Tibial nerve (tissue), 3 donors: ENCODE data around the gene GFPT2.

Experiments used
- CTCF ChIP-seq, 5 experiments: fragments of 200-600 bp in 3 of 5; fragments of 450-650 bp in 2 of 5; sonication (generic) in 3 of 5; IDR thresholded peaks; one replicate each; pipeline ENCODE4 v1.5.1; 2016 to 2019; ENCODE audit warnings: antibody characterized with exemption in 5 of 5, mild to moderate bottlenecking in 3 of 5, moderate library complexity in 2 of 5
- POLR2A ChIP-seq, 2 donors: fragments of 450-650 bp; IDR thresholded peaks; one replicate each; pipeline ENCODE4 v1.6.1; 2017; ENCODE audit warnings: antibody characterized with exemption in 2 of 2, mild to moderate bottlenecking in 2 of 2, moderate library complexity in 2 of 2

- TF ChIP-seq CTCF (IDR thresholded peaks at IDR 0.05) (no peak), POLR2A (IDR thresholded peaks at IDR 0.05) (no peak)
Observed at GRCh38 chr5:180297587-180298282, 55.4 kb downstream of the GFPT2 start.
